ENCODE results near the gene GAS7. TPM values are rescaled to one million over a fixed set of nuclear protein-coding genes. Genes with fewer than 3 reads are reported as not detected.

Gene GAS7
- total RNA-seq, result 1 to 10 TPM in 1 of 2 experiments, under 1 TPM in 1; 0.60 to 1.3 TPM

GRCh38 chr17:10198509-10199249 is at the start of gene GAS7:
Gene GAS7, minus strand, starts transcription at chr17:10198606.
- DNase-seq, result peak; percentile 61
- peak; percentile 79 for ATAC-seq
- ChIA-PET CTCF (interaction anchor here (0.7 kb wide), 1 partner anchor 25 kb away, joined by 3 read pairs; no protein-coding TSS in a partner anchor), POLR2A (no interaction called here)
- Mint-ChIP-seq H3K4me3 (peak within 1 kb of the TSS; percentile 65), H3K27ac (peak within 1 kb of the TSS; percentile 58), H3K36me3 (ENCODE audit: low read depth) (peaks cover 4% of the 10 kb centered on the region), H3K9me3 (ENCODE audit: low read depth) (peaks cover 17% of the 10 kb centered on the region), H3K27me3 (peaks cover 27% of the 10 kb centered on the region), H3K4me1 (peaks cover 6% of the 10 kb centered on the region)
- intact Hi-C loops (cut with DNase I, micrococcal nuclease), result no loop called here

- ChIA-PET POLR2A (no interaction called here), CTCF (no interaction called here)
- H3K9me3 Mint-ChIP-seq (ENCODE audit: low read depth), result no peaks in the 10 kb centered on the region
- DNase-seq (no peak), ATAC-seq (no peak)
- intact Hi-C loops (cut with DNase I, micrococcal nuclease), result no loop called here
- peaks cover 8% of the 10 kb centered on the region for H3K27me3 Mint-ChIP-seq
- H3K36me3 Mint-ChIP-seq (ENCODE audit: low read depth), result no peaks in the 10 kb centered on the region
- H3K27ac Mint-ChIP-seq, result no peak overlapping the region
- no peak overlapping the region for H3K4me3 Mint-ChIP-seq
- H3K4me1 Mint-ChIP-seq, result no peaks in the 10 kb centered on the region
These were observed 49.4 kb upstream of the GAS7 start for GRCh38 chr17:10247810-10248209.

GRCh38 chr17:10243883-10244844 is 45.8 kb upstream of the GAS7 start:
- Mint-ChIP-seq H3K4me3 (no peak overlapping the region), H3K4me1 (no peaks in the 10 kb centered on the region), H3K9me3 (ENCODE audit: low read depth) (peaks cover 3% of the 10 kb centered on the region), H3K36me3 (ENCODE audit: low read depth) (no peaks in the 10 kb centered on the region), H3K27ac (no peak overlapping the region), H3K27me3 (peaks cover 7% of the 10 kb centered on the region)
- ChIA-PET CTCF (interaction anchor here (0.8 to 1.6 kb wide), 2 partner anchors 17 to 378 kb away, joined by 3 to 7 read pairs; no protein-coding TSS in a partner anchor), POLR2A (no interaction called here)
- no peak for DNase-seq
- intact Hi-C loops (cut with DNase I, micrococcal nuclease), result no loop called here
- ATAC-seq, result no peak

GRCh38 chr17:10241781-10242180 is 43.4 kb upstream of the GAS7 start:
- ChIA-PET POLR2A (no interaction called here), CTCF (no interaction called here)
- H3K27ac Mint-ChIP-seq, result no peak overlapping the region
- peaks cover 3% of the 10 kb centered on the region for H3K9me3 Mint-ChIP-seq (ENCODE audit: low read depth)
- H3K36me3 Mint-ChIP-seq (ENCODE audit: low read depth), result no peaks in the 10 kb centered on the region
- H3K4me3 Mint-ChIP-seq, result no peak overlapping the region
- ATAC-seq (no peak), DNase-seq (no peak)
- H3K27me3 Mint-ChIP-seq, result peaks cover 2% of the 10 kb centered on the region
- intact Hi-C loops (cut with DNase I, micrococcal nuclease), result no loop called here
- H3K4me1 Mint-ChIP-seq, result no peaks in the 10 kb centered on the region

- intact Hi-C loops (cut with DNase I, micrococcal nuclease), result no loop called here
- no peak for DNase-seq
- Mint-ChIP-seq H3K4me1 (no peaks in the 10 kb centered on the region), H3K9me3 (ENCODE audit: low read depth) (peaks cover 3% of the 10 kb centered on the region), H3K27me3 (peaks cover 2% of the 10 kb centered on the region), H3K4me3 (no peak overlapping the region), H3K36me3 (ENCODE audit: low read depth) (no peaks in the 10 kb centered on the region), H3K27ac (no peak overlapping the region)
- ChIA-PET POLR2A (no interaction called here), CTCF (interaction anchor here (1.0 kb wide), 1 partner anchor 24 kb away, joined by 3 read pairs; no protein-coding TSS in a partner anchor)
- no peak for ATAC-seq
These were observed 40.3 kb upstream of the GAS7 start for GRCh38 chr17:10238661-10239060.

- ChIA-PET CTCF (interaction anchor here (0.8 kb wide), 1 partner anchor 19 kb away, joined by 3 read pairs; no protein-coding TSS in a partner anchor), POLR2A (no interaction called here)
- Mint-ChIP-seq H3K4me3 (no peak overlapping the region), H3K27me3 (no peaks in the 10 kb centered on the region), H3K27ac (no peak overlapping the region), H3K4me1 (no peaks in the 10 kb centered on the region), H3K36me3 (ENCODE audit: low read depth) (no peaks in the 10 kb centered on the region), H3K9me3 (ENCODE audit: low read depth) (peaks cover 1% of the 10 kb centered on the region)
- intact Hi-C loops (cut with DNase I, micrococcal nuclease), result no loop called here
- DNase-seq (no peak), ATAC-seq (no peak)
These were observed 35.6 kb upstream of the GAS7 start for GRCh38 chr17:10234033-10234432.

- Mint-ChIP-seq H3K4me3 (no peak overlapping the region), H3K27ac (peak overlapping the region; percentile 51), H3K27me3 (no peaks in the 10 kb centered on the region), H3K4me1 (no peaks in the 10 kb centered on the region), H3K36me3 (ENCODE audit: low read depth) (no peaks in the 10 kb centered on the region), H3K9me3 (ENCODE audit: low read depth) (peaks cover 1% of the 10 kb centered on the region)
- intact Hi-C loops (cut with DNase I, micrococcal nuclease), result no loop called here
- ChIA-PET CTCF (interaction anchor here (0.8 kb wide), 1 partner anchor 19 kb away, joined by 3 read pairs; no protein-coding TSS in a partner anchor), POLR2A (no interaction called here)
- peak; percentile 39 for ATAC-seq
- peak; percentile 16 for DNase-seq
These were observed 34.8 kb upstream of the GAS7 start for GRCh38 chr17:10233161-10233560.

- intact Hi-C loops (cut with DNase I, micrococcal nuclease), result loop anchor here in 1 of 2 experiments (5.0 kb wide), 2 partner anchors 187 to 242 kb away; no protein-coding TSS in a partner anchor
- CTCF ChIA-PET, result interaction anchor here (0.8 to 1.0 kb wide), 2 partner anchors 304 to 612 kb away, joined by 4 read pairs; no protein-coding TSS in a partner anchor
- H3K9me3 Mint-ChIP-seq (ENCODE audit: low read depth), result peaks cover 1% of the 10 kb centered on the region
These were observed 30.8 kb upstream of the GAS7 start for GRCh38 chr17:10229181-10229580.

GRCh38 chr17:10226930-10227695 is 28.7 kb upstream of the GAS7 start:
- peaks cover 3% of the 10 kb centered on the region for H3K9me3 Mint-ChIP-seq (ENCODE audit: low read depth)
- no peaks in the 10 kb centered on the region for H3K27me3 Mint-ChIP-seq
- H3K27ac Mint-ChIP-seq, result no peak overlapping the region
- H3K36me3 Mint-ChIP-seq (ENCODE audit: low read depth), result no peaks in the 10 kb centered on the region
- ATAC-seq, result peak; percentile 69
- intact Hi-C loops (cut with DNase I, micrococcal nuclease), result loop anchor here (1.0 to 5.0 kb wide), 6 partner anchors 185 to 303 kb away; no protein-coding TSS in a partner anchor
- peak; percentile 74 for DNase-seq
- CTCF ChIA-PET, result interaction anchor here (0.5 to 1.4 kb wide), 10 partner anchors 17 to 342 kb away, joined by 3 to 7 read pairs (median 3); no protein-coding TSS in a partner anchor
- POLR2A ChIA-PET, result no interaction called here
- no peak overlapping the region for H3K4me3 Mint-ChIP-seq
- H3K4me1 Mint-ChIP-seq, result no peaks in the 10 kb centered on the region

More at GRCh38 chr17:10229181-10229580, 30.8 kb upstream of the GAS7 start:
- H3K4me1 Mint-ChIP-seq, result no peaks in the 10 kb centered on the region
- ATAC-seq (no peak), DNase-seq (no peak)
- POLR2A ChIA-PET, result no interaction called here
- no peaks in the 10 kb centered on the region for H3K36me3 Mint-ChIP-seq (ENCODE audit: low read depth)
- no peak overlapping the region for H3K4me3 Mint-ChIP-seq
- H3K27me3 Mint-ChIP-seq, result no peaks in the 10 kb centered on the region
- H3K27ac Mint-ChIP-seq, result no peak overlapping the region

- peaks cover 12% of the 10 kb centered on the region for H3K9me3 Mint-ChIP-seq (ENCODE audit: low read depth)
- H3K27ac Mint-ChIP-seq, result no peak overlapping the region
- ChIA-PET POLR2A (no interaction called here), CTCF (interaction anchor here (2.0 kb wide), 1 partner anchor 256 kb away, joined by 5 read pairs; no protein-coding TSS in a partner anchor)
- DNase-seq (peak; percentile 17), ATAC-seq (no peak)
- no peaks in the 10 kb centered on the region for H3K27me3 Mint-ChIP-seq
- no peak overlapping the region for H3K4me3 Mint-ChIP-seq
- intact Hi-C loops (cut with DNase I, micrococcal nuclease), result loop anchor here in 1 of 2 experiments (5.0 kb wide), 2 partner anchors 182 to 237 kb away; no protein-coding TSS in a partner anchor
- no peaks in the 10 kb centered on the region for H3K4me1 Mint-ChIP-seq
- H3K36me3 Mint-ChIP-seq (ENCODE audit: low read depth), result no peaks in the 10 kb centered on the region
These were observed 26.3 kb upstream of the GAS7 start for GRCh38 chr17:10224582-10225195.

All from activated CD4-positive, alpha-beta T cell treated with anti-CD3 and anti-CD28 coated beads for 36 hours (primary cell).